CD14-positive monocyte (primary cell): ENCODE results near the gene TNIP1. TPM values are rescaled to one million over a fixed set of nuclear protein-coding genes. Genes with fewer than 3 reads are reported as not detected.

ENCODE experiments used
- DNase-seq, 3 donors: peaks; one replicate each; pipeline ENCODE4 v3.0.0-alpha.2; 2011 to 2022
- H2AFZ ChIP-seq: 2 replicates; pipeline ENCODE4 v1.6.0; 2012; ENCODE audit warnings: mild to moderate bottlenecking, low read depth, low read length, inconsistent platforms; ENCODE audit not compliant: insufficient read depth, poor library complexity, severe bottlenecking
- H3K27ac ChIP-seq, 2 donors: 1 replicate in 1 of 2; 2 replicates in 1 of 2; pipeline ENCODE4 v1.5.1; 2012 to 2013; ENCODE audit warnings: low read length in 2 of 2, control low read depth in 1 of 2, inconsistent platforms in 1 of 2, low read depth in 1 of 2, mild to moderate bottlenecking in 1 of 2
- H3K27me3 ChIP-seq, 2 donors: one replicate each; pipeline versions ENCODE4 v1.6.0 to v1.6.1; 2011 to 2013; ENCODE audit warnings: low read length in 2 of 2; ENCODE audit not compliant: control insufficient read depth in 2 of 2, insufficient read depth in 2 of 2
- H3K36me3 ChIP-seq, 2 donors: replicated peaks in 1 of 2; 1 replicate in 1 of 2; 2 replicates in 1 of 2; pipeline versions ENCODE4 v1.5.1 to v1.6.1; 2012 to 2013; ENCODE audit warnings: low read length in 2 of 2, control low read depth in 1 of 2, inconsistent platforms in 1 of 2, mild to moderate bottlenecking in 1 of 2; ENCODE audit not compliant: insufficient read depth in 2 of 2, control insufficient read depth in 1 of 2
- H3K4me1 ChIP-seq, 2 donors: 1 replicate in 1 of 2; 2 replicates in 1 of 2; pipeline versions ENCODE4 v1.5.1 to v1.6.1; 2012 to 2013; ENCODE audit warnings: low read length in 2 of 2, control low read depth in 1 of 2, inconsistent platforms in 1 of 2, mild to moderate bottlenecking in 1 of 2, moderate library complexity in 1 of 2; ENCODE audit not compliant: insufficient read depth in 2 of 2, control insufficient read depth in 1 of 2
- H3K4me2 ChIP-seq: replicated peaks from 2 replicates; pipeline ENCODE3; 2012; ENCODE audit warnings: low read length, moderate library complexity, mild to moderate bottlenecking; ENCODE audit not compliant: poor library complexity, severe bottlenecking; ENCODE audit errors: extremely low read depth
- H3K4me3 ChIP-seq, 3 experiments: fragments of 200-600 bp in 1 of 3; sonication (generic) in 1 of 3; replicated peaks in 1 of 3; 1 replicate in 2 of 3; 2 replicates in 1 of 3; pipeline ENCODE4 v1.5.1; 2011 to 2013; ENCODE audit warnings: low read length in 3 of 3, mild to moderate bottlenecking in 3 of 3, control low read depth in 2 of 3, low read depth in 2 of 3, inconsistent platforms in 1 of 3, moderate library complexity in 1 of 3
- H3K79me2 ChIP-seq: 2 replicates; pipeline ENCODE4 v1.6.0; 2012; ENCODE audit warnings: mild to moderate bottlenecking, control low read depth, inconsistent platforms, low read length, moderate library complexity; ENCODE audit not compliant: insufficient read depth
- H3K9ac ChIP-seq: 2 replicates; pipeline ENCODE4 v1.6.0; 2017; ENCODE audit warnings: low read length, mild to moderate bottlenecking; ENCODE audit not compliant: insufficient read depth, poor library complexity, severe bottlenecking
- H3K9me3 ChIP-seq, 2 donors: replicated peaks in 1 of 2; 1 replicate in 1 of 2; 2 replicates in 1 of 2; pipeline versions ENCODE4 v1.5.1 to v1.6.1; 2012 to 2013; ENCODE audit warnings: low read length in 2 of 2, control low read depth in 1 of 2; ENCODE audit not compliant: control insufficient read depth in 1 of 2, insufficient read depth in 1 of 2
- H4K20me1 ChIP-seq: 2 replicates; pipeline ENCODE4 v1.6.0; 2012; ENCODE audit warnings: mild to moderate bottlenecking, low read length, control low read depth, moderate library complexity; ENCODE audit not compliant: insufficient read depth
- H3K27ac Mint-ChIP-seq, 7 donors: one replicate each; pipeline ENCODE4 v1.8.0; 2020; ENCODE audit warnings: mild to moderate bottlenecking in 7 of 7, mixed read lengths in 7 of 7, moderate library complexity in 6 of 7, inconsistent platforms in 2 of 7
- H3K27me3 Mint-ChIP-seq, 3 donors: one replicate each; pipeline ENCODE4 v1.8.0; 2021 to 2022; ENCODE audit warnings: low read depth in 3 of 3, mild to moderate bottlenecking in 3 of 3, mixed read lengths in 3 of 3, moderate library complexity in 3 of 3, inconsistent platforms in 1 of 3
- H3K36me3 Mint-ChIP-seq, 2 donors: one replicate each; pipeline ENCODE4 v1.8.0; 2020; ENCODE audit warnings: mixed read lengths in 2 of 2, inconsistent platforms in 1 of 2, mild to moderate bottlenecking in 1 of 2
- H3K4me1 Mint-ChIP-seq: one replicate; pipeline ENCODE4 v1.8.0; 2020; ENCODE audit warnings: mild to moderate bottlenecking, mixed read lengths
- H3K4me3 Mint-ChIP-seq, 2 donors: one replicate each; pipeline ENCODE4 v1.8.0; 2020; ENCODE audit warnings: mild to moderate bottlenecking in 2 of 2, mixed read lengths in 2 of 2, moderate library complexity in 1 of 2
- H3K9me3 Mint-ChIP-seq, 7 donors: one replicate each; pipeline ENCODE4 v1.8.0; 2020 to 2022; ENCODE audit warnings: mixed read lengths in 7 of 7, mild to moderate bottlenecking in 6 of 7, moderate library complexity in 6 of 7, inconsistent platforms in 2 of 7
- CTCF ChIP-seq: fragments of 200-600 bp; IDR thresholded peaks from one replicate; pipeline ENCODE4 v1.8.0; 2022; ENCODE audit warnings: antibody characterized with exemption, mild to moderate bottlenecking
- WGBS: methylation state at CpG from one replicate; pipeline ENCODE4 v1.1.5; 2013; ENCODE audit warnings: missing lambda C conversion rate; ENCODE audit not compliant: insufficient coverage; 5-methylcytosine and 5-hydroxymethylcytosine counted together
- intact Hi-C, 2 donors: fragments of 100-400 bp; cut with micrococcal nuclease; formaldehyde crosslinking; loops; one replicate each; pipeline versions ENCODE4 v1.15.0 to v1.15.1; 2023
- polyA plus RNA-seq, 3 donors: library from polyadenylated mRNA; depleted of rRNA in 1 of 3; unstranded in 2 of 3; stranded (reverse) in 1 of 3; fragments of 300-500 nt in 2 of 3; fragments of >200 nt in 1 of 3; fragmentation: Illumina TruSeq in 2 of 3; gene quantifications; 1 replicate in 2 of 3; 2 replicates in 1 of 3; pipeline ENCODE4 v1.2.3, GENCODE V29; 2012 to 2021

TNIP1 gene
- polyA plus RNA-seq, 3 donors, result 30.8 to 108 (median 46.4) TPM

- Mint-ChIP-seq H3K27ac (no peak overlapping the region), H3K9me3 (peaks cover 17 to 29% (median 21%) of the 10 kb centered on the region in 7 donors), H3K4me3 (no peak overlapping the region), H3K36me3 (no peaks in the 10 kb centered on the region), H3K27me3 (peaks cover 0 to 5% (median 0%) of the 10 kb centered on the region in 3 donors), H3K4me1 (no peaks in the 10 kb centered on the region)
- intact Hi-C loops, result no loop called here
- Histone ChIP-seq H3K9me3 (peaks cover 10 to 20% of the 10 kb centered on the region in 2 donors), H4K20me1 (no peaks in the 10 kb centered on the region), H3K4me2 (no peak overlapping the region), H3K79me2 (no peaks in the 10 kb centered on the region), H3K36me3 (no peaks in the 10 kb centered on the region), H3K27ac (no peak overlapping the region), H3K27me3 (no peaks in the 10 kb centered on the region), H3K4me1 (no peaks in the 10 kb centered on the region), H3K4me3 (no peak overlapping the region), H3K9ac (no peak overlapping the region), H2AFZ (no peak overlapping the region)
- WGBS, result 95% methylated on average over 3 of the region's 3 CpGs
- DNase-seq, result no peak
- no peak for TF ChIP-seq CTCF
Measured at GRCh38 chr5:150987746-150988145, 93.1 kb downstream of the TNIP1 start.

Other genes starting within 250 kb of the TNIP1 start
- gene IRGM, start 234.5 kb downstream of the TNIP1 start, polyA plus RNA-seq, result under 1 TPM in 1 of 3 donors, not detected in 2; 0.07 TPM
- 1 to 10 TPM in 1 of 3 donors, under 1 TPM in 2; 0.26 to 1.1 (median 0.52) TPM for gene ZNF300, start 176.1 kb downstream of the TNIP1 start, polyA plus RNA-seq
- gene GPX3, start 60.4 kb downstream of the TNIP1 start, polyA plus RNA-seq, result 10 to 100 TPM in 1 of 3 donors, 1 to 10 TPM in 2; 3.5 to 12.7 (median 3.8) TPM
- 100 to 1,000 TPM in 1 of 3 donors, 10 to 100 TPM in 2; 60.6 to 124 (median 93.5) TPM for gene ANXA6, start 76.7 kb upstream of the TNIP1 start, polyA plus RNA-seq
- 100 to 1,000 TPM in 1 of 3 donors, 10 to 100 TPM in 2; 68.4 to 176 (median 84.1) TPM for gene CCDC69, start 143.1 kb upstream of the TNIP1 start, polyA plus RNA-seq
- 10 to 100 TPM; 22.2 to 57.9 (median 28.0) TPM for gene GM2A, start 172.2 kb upstream of the TNIP1 start, polyA plus RNA-seq
- not detected for gene SLC36A3, start 222.7 kb upstream of the TNIP1 start, polyA plus RNA-seq